ENCODE data around the gene PIEZO1.
"Not testable (repeated sequence)": the region's sequence is repeated elsewhere in the genome, so short reads cannot be mapped to it uniquely, and the experiment has no call there.

Gene PIEZO1

DNA sequence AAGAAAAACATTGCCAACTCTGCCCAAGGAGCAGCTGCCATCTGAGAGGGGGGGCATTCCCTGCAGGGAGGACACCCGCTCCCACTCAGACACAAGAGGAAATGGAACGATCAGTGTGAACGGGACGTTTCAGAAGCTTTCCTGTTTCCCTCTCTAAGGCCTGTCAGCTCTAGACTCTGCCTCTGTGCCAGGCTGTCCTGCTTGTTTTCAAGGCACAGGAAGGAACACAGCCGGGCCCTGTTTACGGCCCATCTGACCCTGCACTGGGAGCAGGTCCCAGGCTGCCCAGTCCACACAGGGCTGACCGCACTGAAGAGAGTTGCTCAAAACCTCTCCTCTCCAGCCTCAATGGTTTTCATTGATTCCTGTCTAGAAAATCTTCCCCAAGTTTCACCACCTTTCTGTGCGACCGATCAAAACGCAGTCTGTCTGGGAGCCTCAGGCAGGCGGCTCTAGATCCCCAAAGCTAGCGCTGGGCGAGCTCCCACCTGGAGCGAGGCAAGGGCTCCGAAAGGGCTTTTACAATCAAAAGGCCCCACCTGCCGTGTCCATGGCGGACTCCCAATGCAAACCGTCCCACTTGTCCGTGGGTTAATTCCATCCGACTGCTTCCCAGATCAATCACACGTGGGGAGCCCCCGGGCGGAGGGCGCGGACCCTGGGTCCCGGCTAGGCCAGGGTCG is 1.5 kb downstream of the PIEZO1 start:
- FAIRE-seq (no peak), DNase-seq (ENCODE audit: low spot score) (no peak)

DNA sequence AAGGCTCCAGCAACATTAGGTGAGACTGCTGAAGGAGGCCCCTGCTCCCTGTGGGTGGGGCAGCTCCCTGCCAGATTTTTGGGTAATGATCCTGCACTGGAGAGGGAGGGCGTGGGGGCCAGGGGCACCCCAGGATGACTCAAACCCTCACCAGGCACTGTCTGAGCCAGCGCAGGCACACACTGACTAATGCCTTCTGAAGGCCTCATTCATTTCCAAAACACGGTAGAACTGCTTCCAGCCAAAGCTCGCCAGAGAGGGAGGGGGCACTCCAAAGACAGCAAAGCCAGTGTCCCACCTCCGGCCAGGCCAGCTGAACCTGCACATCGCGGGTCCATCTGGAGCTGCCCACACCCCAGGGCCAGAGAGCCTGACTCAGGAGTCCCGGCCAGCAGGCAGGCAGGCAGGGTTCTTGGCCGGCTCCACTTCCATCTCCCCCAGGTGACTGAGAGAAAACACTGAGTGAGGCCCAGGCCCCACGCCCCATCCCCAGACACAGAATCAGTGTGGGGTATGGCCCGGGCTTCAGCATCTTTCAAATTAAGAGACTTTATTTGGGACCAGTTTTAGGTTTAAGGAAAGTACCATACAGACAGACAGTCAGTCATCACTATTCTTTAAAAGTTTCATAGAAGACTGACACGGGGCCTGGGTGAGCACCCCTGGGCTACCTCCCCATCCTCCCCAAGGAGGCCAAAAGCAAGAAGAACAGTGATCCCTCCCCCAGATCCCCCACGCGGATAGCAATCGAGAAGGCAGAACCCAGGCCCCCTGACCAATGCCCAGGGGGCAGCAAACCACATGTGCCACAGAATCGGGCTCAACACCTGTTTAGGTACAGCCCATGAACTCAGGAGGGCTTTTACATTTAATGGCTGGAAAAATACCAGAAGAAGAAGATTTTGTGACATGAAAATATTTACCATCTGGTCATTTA is 2.3 kb downstream of the PIEZO1 start:
- FAIRE-seq (no peak), DNase-seq (ENCODE audit: low spot score) (peak; percentile 46)

DNA sequence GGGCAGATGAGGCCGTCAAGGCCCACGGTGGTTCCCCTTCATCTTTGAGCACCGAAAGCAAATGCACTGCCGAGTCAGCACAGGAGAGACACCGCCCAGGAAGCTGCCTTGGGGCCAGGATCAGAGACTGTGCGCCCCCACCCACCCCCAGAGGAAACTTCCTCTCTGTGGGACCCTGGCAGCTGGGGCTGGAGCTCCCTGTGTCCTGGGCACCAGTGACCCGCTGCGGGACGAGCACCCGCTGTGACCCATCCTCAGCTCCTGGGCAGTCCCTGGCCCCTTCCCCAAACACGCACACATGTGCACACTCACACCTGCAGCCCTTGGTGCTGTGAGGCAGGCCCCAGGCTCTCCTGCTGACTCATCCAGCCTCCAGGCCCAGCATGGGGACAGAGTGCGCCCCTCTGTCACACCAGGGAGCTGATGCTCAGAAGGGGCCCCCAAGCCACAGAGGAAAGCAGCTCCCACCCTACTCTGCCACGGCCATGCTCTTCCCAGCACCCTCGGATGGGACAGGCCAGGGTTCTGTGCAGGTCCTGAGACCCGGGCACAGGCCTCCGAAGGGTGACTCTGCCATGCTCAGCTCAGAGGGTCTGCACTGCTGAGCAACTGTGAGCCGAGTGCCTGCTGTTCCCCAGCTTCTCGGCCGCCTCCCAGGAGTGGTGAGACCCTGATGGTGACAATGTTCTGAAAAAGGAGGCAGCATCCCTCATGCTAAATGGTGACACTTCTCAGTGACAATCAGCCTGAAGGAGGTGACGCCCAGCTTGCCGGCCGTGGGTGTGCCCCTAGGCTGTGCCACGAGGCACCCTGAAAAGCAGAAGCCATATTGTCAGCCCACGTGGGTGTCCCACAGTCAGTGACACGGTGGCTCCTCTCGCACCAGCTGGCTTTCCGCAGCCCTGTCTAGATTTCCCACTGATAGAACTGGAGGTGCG is 3.6 kb downstream of the PIEZO1 start:
- DNase-seq (ENCODE audit: low spot score): no peak
- no peak for FAIRE-seq

DNA sequence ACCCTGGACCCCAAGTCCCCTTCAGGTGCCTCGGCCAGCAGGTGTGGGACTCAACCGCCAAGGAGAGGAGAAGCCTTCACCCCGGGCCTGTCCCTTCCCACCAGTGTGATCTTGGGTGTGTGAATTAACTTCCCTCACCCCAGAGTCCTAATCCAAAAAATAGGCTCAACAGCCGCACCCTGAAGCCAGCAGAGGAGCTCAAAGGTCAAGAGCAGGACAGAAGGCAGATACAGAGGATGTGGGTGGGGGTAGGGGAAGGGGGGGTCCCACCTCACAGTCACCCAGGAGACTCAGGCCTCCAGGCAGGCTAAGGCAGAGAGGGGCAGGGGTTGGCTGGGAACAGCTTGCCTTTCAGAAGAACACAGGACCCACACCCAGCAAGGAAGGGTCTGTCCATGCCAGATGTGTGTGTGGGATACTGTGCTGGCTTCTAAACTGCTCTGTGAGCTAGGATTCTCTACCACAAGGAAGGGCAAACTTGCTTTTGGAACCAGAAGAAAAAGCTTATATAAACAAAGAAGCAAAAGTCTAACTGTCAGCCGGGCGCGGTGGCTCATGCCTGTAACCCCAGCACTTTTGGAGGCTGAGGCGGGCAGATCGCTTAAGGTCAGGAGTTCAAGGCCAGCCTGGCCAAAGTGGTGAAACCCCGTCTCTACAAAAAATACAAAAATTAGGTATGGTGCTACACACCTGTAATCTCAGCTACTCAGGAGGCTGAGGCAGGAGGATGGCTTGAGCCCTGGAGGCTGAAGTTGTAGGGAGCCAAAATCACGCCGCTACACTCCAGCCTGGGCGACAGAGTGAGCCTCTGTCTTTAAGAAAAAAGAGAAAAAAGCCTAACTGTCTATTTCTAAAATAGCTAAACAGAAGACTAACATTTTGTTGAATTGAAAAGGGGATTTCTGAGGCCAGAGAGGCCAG is 4.6 kb downstream of the PIEZO1 start:
- DNase-seq (ENCODE audit: low spot score) (no peak), FAIRE-seq (no peak)

DNA sequence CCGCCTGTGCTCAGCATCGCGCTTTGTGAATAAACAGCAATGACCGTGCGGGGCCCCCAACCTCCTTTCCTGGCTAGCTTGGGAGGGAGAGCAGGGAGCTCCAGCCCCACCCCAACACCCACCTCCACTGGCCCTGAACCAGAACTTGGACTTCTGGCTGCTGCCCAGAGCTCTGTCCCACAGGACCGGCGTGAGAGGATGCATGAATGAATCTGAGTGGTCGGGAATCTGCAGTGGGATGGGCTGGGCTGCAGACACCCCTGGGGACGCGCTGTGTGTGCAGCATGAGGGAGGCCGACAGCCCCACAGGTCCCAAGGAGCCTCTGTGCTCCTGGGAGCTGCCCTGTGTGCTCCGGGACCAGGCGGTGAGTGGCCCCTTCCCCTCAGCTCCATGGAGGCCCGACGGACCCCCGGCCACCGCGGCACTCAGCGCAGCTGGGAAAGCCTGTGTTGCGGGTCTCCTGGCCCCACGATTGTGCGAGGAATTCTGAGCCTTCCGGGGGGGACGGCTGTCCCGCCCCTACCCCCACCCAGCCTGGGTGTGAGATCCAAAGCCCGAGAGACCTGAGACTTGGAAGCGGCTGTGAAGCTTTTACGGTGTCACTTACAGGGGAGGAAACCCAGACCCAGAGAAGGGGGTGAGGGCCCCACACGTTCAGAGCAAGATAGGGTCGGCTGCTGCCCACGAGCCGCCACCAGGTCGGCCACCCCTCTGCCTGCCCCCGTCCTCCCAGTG is 5.4 kb downstream of the PIEZO1 start:
- DNase-seq (ENCODE audit: low spot score): no peak
- FAIRE-seq: no peak

DNA sequence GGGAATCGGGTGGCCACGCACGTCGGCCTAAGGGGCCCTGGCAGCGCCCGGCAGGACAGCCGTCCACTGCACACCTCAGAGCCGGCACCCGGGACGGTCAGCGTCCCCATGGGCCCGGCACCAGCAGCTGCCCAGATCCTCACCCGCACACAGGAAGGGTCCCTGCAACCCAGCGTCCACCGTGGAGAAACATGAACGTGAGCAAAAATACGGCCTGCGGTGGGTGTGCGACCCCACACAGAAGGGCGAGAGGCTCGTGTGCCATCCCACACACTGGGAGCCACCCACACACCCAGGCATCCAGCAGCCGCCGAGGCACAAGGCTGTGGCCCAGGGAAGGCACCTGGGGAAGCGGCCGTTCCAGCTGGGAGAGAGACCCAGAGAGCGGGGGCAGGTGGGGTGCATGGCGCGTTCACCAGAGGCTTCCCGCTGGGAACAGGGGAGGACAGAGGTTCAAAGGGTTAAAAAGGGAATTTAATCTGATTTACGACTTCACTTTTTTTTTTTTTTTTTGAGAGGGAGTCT is 6.4 kb downstream of the PIEZO1 start:
- FAIRE-seq (no peak), DNase-seq (ENCODE audit: low spot score) (no peak)

DNA sequence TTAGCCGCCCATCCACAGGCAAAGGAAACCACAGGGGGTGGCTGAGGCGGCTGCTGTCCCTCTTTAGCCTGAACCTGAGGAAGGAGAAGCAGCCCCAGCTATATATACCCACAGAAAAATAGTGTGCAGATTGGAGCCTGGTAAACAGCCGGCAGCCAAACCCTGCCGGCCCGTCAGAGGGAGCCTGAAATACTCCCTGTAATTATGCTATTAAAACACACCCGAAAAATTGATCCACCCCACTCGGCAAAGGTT is 6.8 kb downstream of the PIEZO1 start:
- FAIRE-seq: no peak
- no peak for DNase-seq (ENCODE audit: low spot score)

DNA sequence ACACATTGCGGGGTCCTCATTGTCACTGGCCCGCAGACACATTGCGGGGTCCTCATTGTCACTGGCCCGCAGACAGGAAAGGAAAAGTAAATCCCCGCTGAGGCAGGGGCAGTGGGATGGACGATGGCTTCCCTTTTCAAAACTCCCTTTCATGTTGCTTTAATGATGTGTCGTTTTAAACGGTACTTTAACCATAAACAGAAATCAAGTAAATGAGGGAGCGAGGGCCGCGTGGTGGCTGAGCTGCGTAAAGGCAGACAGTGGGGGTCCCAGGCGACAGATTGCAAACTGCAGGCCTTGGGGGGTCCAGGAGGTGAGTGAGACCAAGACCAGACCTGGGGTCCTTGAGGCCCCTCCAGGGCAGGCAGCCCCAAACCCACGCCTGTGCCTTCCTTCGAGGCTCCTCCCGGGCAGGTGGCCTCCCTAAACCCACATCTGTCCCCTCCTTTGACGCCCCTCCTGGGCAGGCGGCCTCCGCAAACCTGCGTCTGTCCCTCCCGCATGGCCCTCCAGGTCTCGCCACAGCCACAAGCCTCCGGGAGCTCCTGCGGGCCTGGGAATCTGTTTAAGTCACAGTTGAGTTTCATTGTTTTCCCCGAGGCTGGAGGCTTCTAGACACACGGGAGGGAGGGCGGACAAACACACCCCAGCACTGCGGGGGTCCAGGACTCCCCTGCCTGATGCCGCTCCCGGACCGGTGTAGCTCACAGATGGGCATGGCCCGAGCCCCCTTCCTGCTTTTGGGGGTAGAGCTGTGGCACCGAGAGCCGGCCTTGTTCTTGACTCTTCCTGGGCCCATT is 7.3 kb downstream of the PIEZO1 start:
- FAIRE-seq: no peak
- DNase-seq (ENCODE audit: low spot score): no peak

DNA sequence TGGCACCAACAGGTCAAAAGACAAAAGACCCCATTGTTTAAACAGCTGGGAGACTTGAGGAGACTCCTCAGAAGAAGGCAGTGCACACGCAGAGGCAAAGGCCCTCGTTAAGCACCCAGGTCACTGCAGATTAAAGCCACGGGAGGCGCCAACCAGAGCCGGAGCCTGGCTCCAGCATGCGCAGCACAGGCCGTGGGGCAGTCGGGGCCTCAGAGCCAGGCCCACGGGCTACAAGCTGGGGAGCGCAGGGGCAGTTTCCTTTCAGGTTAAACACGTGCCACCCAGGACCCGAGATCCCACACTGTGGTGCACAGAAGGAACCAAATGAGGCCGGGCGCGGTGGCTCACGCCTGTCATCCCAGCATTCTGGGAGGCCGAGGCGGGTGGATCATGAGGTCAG is 9.2 kb downstream of the PIEZO1 start:
- no peak for FAIRE-seq
- no peak for DNase-seq (ENCODE audit: low spot score)

DNA sequence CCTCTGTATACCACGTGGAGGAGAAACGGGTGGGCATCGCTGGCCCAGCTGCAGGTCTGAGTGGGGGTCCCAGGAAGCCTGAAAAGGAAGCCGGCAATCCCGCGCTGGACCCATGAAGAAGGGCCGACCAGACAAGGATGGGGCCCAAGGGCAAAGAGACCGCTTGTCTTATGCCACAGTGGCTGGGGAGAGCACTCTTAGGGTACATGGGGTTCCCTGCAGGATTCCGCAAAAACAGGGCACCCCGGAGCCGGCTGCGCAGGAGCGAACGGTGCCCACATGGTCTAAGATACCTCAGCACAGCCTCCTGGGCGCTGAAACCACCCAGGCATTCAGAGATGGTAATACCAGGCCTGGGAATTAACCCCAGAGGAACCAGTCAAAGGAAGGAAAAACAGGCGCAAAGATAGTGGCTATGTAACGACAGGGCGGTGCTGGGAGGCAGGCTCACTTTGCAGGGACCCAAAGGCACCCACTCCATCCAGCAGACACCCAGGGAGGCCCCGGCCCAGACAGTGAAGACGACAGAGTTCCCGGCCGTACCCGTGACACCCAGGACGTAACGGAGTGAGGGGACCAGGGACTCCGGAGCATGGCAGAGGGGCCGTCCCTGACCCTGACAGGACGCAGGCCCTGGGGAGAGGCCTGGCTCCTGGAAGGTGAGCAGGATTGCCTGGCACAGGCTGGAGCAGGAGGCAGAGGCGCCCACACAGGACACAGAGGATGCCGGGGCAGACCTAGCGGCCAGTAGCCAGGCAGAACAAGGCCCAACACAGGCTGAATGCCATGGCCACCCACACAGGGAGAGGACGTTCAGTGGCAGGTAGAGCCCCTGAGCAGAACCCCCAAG is 10.3 kb downstream of the PIEZO1 start:
- DNase-seq (ENCODE audit: low spot score) (no peak), FAIRE-seq (no peak)

DNA sequence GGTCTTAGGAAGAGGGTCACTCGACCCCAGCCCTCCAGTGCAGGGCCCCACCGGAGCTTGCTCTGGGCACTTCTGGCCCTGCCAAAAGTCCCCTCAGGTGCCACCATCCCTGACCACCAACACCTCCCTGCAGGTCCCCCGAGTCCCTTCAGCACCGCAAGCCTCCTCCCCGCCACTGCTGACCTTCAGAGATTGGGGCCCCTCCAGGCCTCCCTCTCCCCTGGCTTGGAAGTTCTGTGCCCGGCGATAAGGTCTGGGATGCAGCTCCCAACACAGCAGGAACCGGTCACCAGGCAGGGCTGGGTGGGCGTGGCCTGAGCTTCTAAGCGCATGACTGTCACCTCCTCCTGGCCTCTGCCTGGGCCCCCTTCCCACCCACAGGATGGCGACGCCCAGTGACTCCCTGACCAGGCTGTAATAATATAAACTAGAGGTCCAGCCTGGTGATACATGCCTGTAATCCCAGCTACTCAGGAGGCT is 11.2 kb downstream of the PIEZO1 start:
- peak; percentile 76 for FAIRE-seq
- peak; percentile 88 for DNase-seq (ENCODE audit: low spot score)

DNA sequence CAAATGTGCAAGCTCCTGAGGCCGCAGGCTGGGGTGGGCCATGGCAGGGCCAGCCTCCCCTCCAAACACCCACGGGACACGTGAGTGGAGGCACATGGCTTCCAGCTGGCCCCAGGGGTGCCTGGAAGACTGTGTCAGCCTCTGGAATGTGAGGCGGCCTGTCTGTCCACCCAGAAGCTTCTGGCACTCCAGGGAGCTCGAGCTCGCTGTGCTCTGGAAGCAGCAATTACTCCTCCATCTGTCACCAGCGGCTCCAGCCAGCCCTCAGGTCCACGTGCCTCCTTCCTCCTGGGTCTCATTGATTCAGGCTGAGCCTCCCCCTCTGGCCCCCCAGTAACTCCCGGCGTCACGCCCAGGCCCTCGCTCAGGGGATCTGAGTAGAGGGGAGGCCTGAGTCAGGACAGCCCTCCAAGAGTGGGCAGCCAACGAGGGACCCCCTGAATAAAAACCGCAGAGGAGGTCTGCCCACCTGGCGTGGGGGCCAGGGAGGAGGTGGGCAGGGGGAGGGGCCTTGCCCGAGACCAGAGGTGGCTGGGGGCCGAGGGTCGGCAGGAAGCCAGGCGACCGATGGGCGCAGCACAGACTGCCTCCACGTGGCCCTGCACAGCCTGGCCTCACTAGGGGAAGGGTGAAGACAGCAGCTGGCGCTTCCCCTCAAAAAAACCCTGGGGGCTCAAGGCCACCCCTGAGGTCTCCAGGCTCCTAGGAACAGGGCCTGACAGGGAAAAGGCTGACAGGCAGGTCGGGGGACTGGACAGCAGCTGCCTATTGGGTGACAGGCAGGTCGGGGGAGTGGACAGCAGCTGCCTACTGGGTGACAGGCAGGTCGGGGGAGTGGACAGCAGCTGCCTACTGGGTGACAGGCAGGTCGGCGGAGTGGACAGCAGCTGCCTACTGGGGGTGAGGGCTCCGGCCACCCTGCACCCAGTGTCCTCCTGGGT is 11.9 kb downstream of the PIEZO1 start:
- DNase-seq (ENCODE audit: low spot score) (peak; percentile 81), FAIRE-seq (peak; percentile 34)

DNA sequence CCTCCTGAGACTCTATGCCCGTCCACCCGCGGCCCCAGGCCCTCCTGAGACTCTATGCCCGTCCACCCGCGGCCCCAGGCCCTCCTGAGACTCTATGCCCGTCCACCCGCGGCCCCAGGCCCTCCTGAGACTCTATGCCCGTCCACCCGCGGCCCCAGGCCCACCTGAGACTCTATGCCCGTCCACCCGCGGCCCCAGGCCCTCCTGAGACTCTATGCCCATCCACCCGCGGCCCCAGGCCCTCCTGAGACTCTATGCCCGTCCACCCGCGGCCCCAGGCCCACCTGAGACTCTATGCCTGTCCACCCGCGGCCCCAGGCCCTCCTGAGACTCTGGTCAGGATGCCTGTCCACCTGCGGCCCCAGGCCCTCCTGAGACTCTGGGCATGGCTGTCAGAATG is 13.2 kb downstream of the PIEZO1 start:
- not testable (repeated sequence) for DNase-seq (ENCODE audit: low spot score); FAIRE-seq

DNA sequence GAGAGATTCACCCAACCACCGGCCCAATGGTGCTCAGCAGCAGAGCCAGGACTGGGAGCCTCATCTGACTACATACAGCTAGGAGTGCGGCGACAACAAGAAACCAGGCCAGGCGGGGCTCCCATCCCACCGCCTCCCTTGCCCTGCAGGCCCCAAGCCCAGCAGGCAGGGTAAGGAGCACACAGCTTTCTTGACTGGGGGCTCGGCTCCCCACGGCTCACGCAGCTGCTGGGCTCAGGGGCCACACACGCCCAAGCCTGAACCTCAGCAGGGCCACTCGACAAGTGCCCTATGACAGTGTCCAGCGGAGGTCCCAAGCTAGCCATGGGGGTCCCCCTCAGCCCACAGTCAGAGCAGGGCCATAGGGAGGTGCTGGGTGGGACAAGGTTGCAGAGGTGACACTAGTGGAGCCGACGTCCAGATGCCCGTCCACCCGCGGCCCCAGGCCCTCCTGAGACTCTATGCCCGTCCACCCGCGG is 13.7 kb downstream of the PIEZO1 start:
- FAIRE-seq: no peak
- no peak for DNase-seq (ENCODE audit: low spot score)

DNA sequence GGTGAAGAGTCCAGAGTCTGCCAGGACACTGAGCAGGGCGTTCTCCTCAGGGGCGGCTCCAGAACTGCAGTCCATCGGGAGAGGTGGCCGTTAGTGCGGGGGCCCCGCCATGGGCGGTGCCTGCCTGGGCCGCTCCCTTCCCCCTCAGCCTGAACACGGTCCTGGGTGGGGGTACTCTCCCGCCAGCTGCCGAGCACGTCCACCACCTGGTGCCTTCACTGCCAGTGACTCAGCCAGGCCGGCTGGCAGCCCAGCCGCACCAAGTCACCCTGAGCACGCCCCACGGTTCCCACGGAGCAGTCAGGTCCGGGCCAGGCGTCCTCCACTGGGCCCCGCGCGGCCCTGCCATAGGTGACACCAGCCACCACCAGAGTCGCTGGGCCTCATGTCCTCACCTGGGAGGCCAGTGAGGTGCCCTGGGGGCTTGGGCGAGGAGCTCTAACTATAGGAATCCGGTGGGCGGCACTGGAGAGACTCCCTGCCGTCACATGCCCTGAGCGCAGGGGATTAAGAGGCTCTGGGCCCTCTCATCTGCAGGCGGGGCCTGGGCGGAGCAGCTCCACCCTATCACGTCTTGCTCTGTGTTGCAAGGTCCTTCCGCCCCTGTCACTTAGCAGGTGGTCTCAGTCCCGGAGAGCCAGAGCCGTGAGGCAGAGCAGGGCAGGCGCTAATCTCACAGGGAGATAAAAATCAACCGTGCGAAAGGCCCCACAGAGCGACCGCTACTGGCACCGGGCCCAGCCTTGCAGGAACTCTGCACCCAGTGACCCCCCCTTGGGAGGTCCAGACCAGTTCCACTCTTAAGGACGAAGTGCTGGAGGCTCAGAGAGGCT is 14.3 kb downstream of the PIEZO1 start:
- FAIRE-seq: peak; percentile 87
- DNase-seq (ENCODE audit: low spot score): peak; percentile 97

Data from RCC 7860 (cell line).